Muscle layer of colon (tissue), 2 donors: ENCODE measurements around the gene FOXE1.

ENCODE experiments used
- H3K27ac ChIP-seq: one replicate; pipeline ENCODE4 v1.7.0; 2013; ENCODE audit warnings: low read depth, mild to moderate bottlenecking, low read length, moderate library complexity
- H3K27me3 ChIP-seq, 2 donors: one replicate each; pipeline ENCODE4 v1.7.0; 2013; ENCODE audit warnings: low read length in 2 of 2, mild to moderate bottlenecking in 2 of 2; ENCODE audit not compliant: insufficient read depth in 2 of 2, control insufficient read depth in 1 of 2
- H3K36me3 ChIP-seq: one replicate; pipeline ENCODE4 v1.7.0; 2013; ENCODE audit warnings: mild to moderate bottlenecking, low read length; ENCODE audit not compliant: insufficient read depth
- H3K4me1 ChIP-seq: one replicate; pipeline ENCODE4 v1.7.0; 2013; ENCODE audit warnings: mild to moderate bottlenecking, low read length; ENCODE audit not compliant: insufficient read depth
- H3K4me3 ChIP-seq, 2 donors: one replicate each; pipeline ENCODE4 v1.7.0; 2013; ENCODE audit warnings: low read length in 2 of 2, low read depth in 1 of 2, mild to moderate bottlenecking in 1 of 2, moderate library complexity in 1 of 2
- H3K9ac ChIP-seq: one replicate; pipeline ENCODE4 v1.7.0; 2013; ENCODE audit warnings: low read length
- H3K9me3 ChIP-seq: one replicate; pipeline ENCODE4 v1.7.0; 2013; ENCODE audit warnings: mild to moderate bottlenecking, low read length
- donor health status: abdominal sarcoma.
- donor health status: Adenocarcinoma of cecum.

The FOXE1 gene

GRCh38 chr9:97820373-97820772 is 32.7 kb upstream of the FOXE1 start:
- Histone ChIP-seq H3K9ac (no peak overlapping the region), H3K9me3 (no peaks in the 10 kb centered on the region), H3K36me3 (no peaks in the 10 kb centered on the region), H3K4me3 (no peak overlapping the region), H3K27me3 (no peaks in the 10 kb centered on the region), H3K4me1 (no peaks in the 10 kb centered on the region), H3K27ac (no peak overlapping the region)

GRCh38 chr9:97830884-97831829 is 21.9 kb upstream of the FOXE1 start:
- Histone ChIP-seq H3K36me3 (no peaks in the 10 kb centered on the region), H3K4me1 (no peaks in the 10 kb centered on the region), H3K9ac (no peak overlapping the region), H3K27ac (no peak overlapping the region), H3K4me3 (no peak overlapping the region), H3K9me3 (no peaks in the 10 kb centered on the region), H3K27me3 (peaks cover 0 to 8% of the 10 kb centered on the region in 2 donors)

- Histone ChIP-seq H3K9ac (no peak overlapping the region), H3K4me3 (no peak overlapping the region), H3K4me1 (no peaks in the 10 kb centered on the region), H3K36me3 (no peaks in the 10 kb centered on the region), H3K27ac (no peak overlapping the region), H3K9me3 (no peaks in the 10 kb centered on the region), H3K27me3 (peaks cover 0 to 8% of the 10 kb centered on the region in 2 donors)
Observed at GRCh38 chr9:97831843-97832636, 21.0 kb upstream of the FOXE1 start.

GRCh38 chr9:97840521-97840920 is 12.5 kb upstream of the FOXE1 start:
- H3K4me1 ChIP-seq: no peaks in the 10 kb centered on the region

GRCh38 chr9:97842960-97843359 is 10.1 kb upstream of the FOXE1 start:
- Histone ChIP-seq H3K27me3 (peaks cover 17 to 31% of the 10 kb centered on the region in 2 donors), H3K4me3 (no peak overlapping the region), H3K4me1 (no peaks in the 10 kb centered on the region), H3K36me3 (no peaks in the 10 kb centered on the region), H3K27ac (no peak overlapping the region), H3K9me3 (no peaks in the 10 kb centered on the region), H3K9ac (no peak overlapping the region)

More at GRCh38 chr9:97840521-97840920, 12.5 kb upstream of the FOXE1 start:
- Histone ChIP-seq H3K27me3 (peaks cover 0 to 7% of the 10 kb centered on the region in 2 donors), H3K9ac (no peak overlapping the region), H3K9me3 (no peaks in the 10 kb centered on the region), H3K36me3 (no peaks in the 10 kb centered on the region), H3K27ac (no peak overlapping the region), H3K4me3 (no peak overlapping the region)

GRCh38 chr9:97845130-97845529 is 7.9 kb upstream of the FOXE1 start:
- Histone ChIP-seq H3K27me3 (peaks cover 37 to 49% of the 10 kb centered on the region in 2 donors), H3K27ac (no peak overlapping the region), H3K9ac (no peak overlapping the region), H3K4me3 (no peak overlapping the region), H3K36me3 (no peaks in the 10 kb centered on the region), H3K4me1 (peaks cover 9% of the 10 kb centered on the region), H3K9me3 (no peaks in the 10 kb centered on the region)

GRCh38 chr9:97845763-97846162 is 7.3 kb upstream of the FOXE1 start:
- Histone ChIP-seq H3K4me3 (no peak overlapping the region), H3K4me1 (peaks cover 9% of the 10 kb centered on the region), H3K27ac (no peak overlapping the region), H3K9me3 (no peaks in the 10 kb centered on the region), H3K36me3 (no peaks in the 10 kb centered on the region), H3K9ac (no peak overlapping the region), H3K27me3 (peaks cover 43 to 56% of the 10 kb centered on the region in 2 donors)

- Histone ChIP-seq H3K4me1 (peaks cover 9% of the 10 kb centered on the region), H3K36me3 (no peaks in the 10 kb centered on the region), H3K9me3 (no peaks in the 10 kb centered on the region), H3K9ac (no peak overlapping the region), H3K4me3 (no peak overlapping the region), H3K27me3 (peaks cover 49 to 62% of the 10 kb centered on the region in 2 donors), H3K27ac (no peak overlapping the region)
Observed at GRCh38 chr9:97846347-97846746, 6.7 kb upstream of the FOXE1 start.

- Histone ChIP-seq H3K36me3 (no peaks in the 10 kb centered on the region), H3K27ac (no peak overlapping the region), H3K9ac (no peak overlapping the region), H3K9me3 (no peaks in the 10 kb centered on the region), H3K27me3 (peaks cover 51 to 75% of the 10 kb centered on the region in 2 donors), H3K4me1 (peaks cover 12% of the 10 kb centered on the region), H3K4me3 (no peak overlapping the region)
Observed at GRCh38 chr9:97847474-97848214, 5.4 kb upstream of the FOXE1 start.

- no peak overlapping the region for H3K27ac ChIP-seq
- no peaks in the 10 kb centered on the region for H3K9me3 ChIP-seq
- H3K4me1 ChIP-seq: peaks cover 12% of the 10 kb centered on the region
- no peaks in the 10 kb centered on the region for H3K36me3 ChIP-seq
- peaks cover 51 to 75% of the 10 kb centered on the region in 2 donors for H3K27me3 ChIP-seq
- H3K9ac ChIP-seq: no peak overlapping the region
- H3K4me3 ChIP-seq: no peak overlapping the region
Observed at GRCh38 chr9:97848215-97848479, 4.9 kb upstream of the FOXE1 start.
